A673 (cell line): ENCODE measurements around the gene SPEG.

Source experiments
- CTCF ChIP-seq: fragments of 300-800, 200-600 bp; sonication (generic); conservative IDR thresholded peaks from 2 replicates; pipeline ENCODE4 v1.5.1; 2017; ENCODE audit warnings: low read depth, mild to moderate bottlenecking, antibody characterized with exemption, low read length, moderate library complexity, mixed read lengths
- EZH2 ChIP-seq: fragments of 200-600 bp; sonication (generic); IDR thresholded peaks from 2 replicates; pipeline ENCODE4 v1.6.1; 2017; ENCODE audit warnings: borderline replicate concordance, low read depth, mild to moderate bottlenecking, mixed read lengths, antibody characterized with exemption, low read length; ENCODE audit not compliant: poor library complexity, severe bottlenecking

GRCh38 chr2:219471476-219472371 lies 37.1 kb downstream of the SPEG start:
- TF ChIP-seq CTCF (no peak), EZH2 (no peak)
